WTC11 (cell line): Measurements from ENCODE around the gene ZNF587. TPM values are rescaled to one million over a fixed set of nuclear protein-coding genes. Genes with fewer than 3 reads are reported as not detected.

Source experiments
- ATAC-seq: fragments of 200-7000 bp; cut with Tn5 transposase; 2 replicates; pipeline ENCODE4 v1.10.0; 2021; ENCODE audit warnings: mild to moderate bottlenecking, moderate library complexity
- CTCF ChIA-PET: fragments of 300-600 bp; sonication (Branson Sonifier 250); formaldehyde crosslinking; loops from one replicate; lab custom pipeline; 2021; ENCODE audit warnings: antibody characterized with exemption; lab: Charles Lee
- POLR2A ChIA-PET: fragments of 350-600 bp; sonication (Branson Sonifier 250); formaldehyde crosslinking; loops from one replicate; lab custom pipeline; 2021; ENCODE audit warnings: antibody characterized with exemption; lab: Charles Lee
- DNase-seq: peaks from one replicate; pipeline ENCODE4 v3.0.0; 2021; ENCODE audit warnings: low spot score
- H3K27ac Mint-ChIP-seq: 2 replicates; pipeline ENCODE4 v1.8.0; 2021; ENCODE audit warnings: mixed read lengths
- H3K27me3 Mint-ChIP-seq: 2 replicates; pipeline ENCODE4 v1.8.0; 2021; ENCODE audit warnings: low read depth, mild to moderate bottlenecking, moderate library complexity, mixed read lengths
- H3K36me3 Mint-ChIP-seq: 2 replicates; pipeline ENCODE4 v1.8.0; 2021; ENCODE audit warnings: mixed read lengths
- H3K4me1 Mint-ChIP-seq: 2 replicates; pipeline ENCODE4 v1.8.0; 2022; ENCODE audit warnings: mixed read lengths
- H3K4me3 Mint-ChIP-seq: 2 replicates; pipeline ENCODE4 v1.8.0; 2021; ENCODE audit warnings: mild to moderate bottlenecking, moderate library complexity, mixed read lengths
- H3K9me3 Mint-ChIP-seq: 2 replicates; pipeline ENCODE4 v1.8.0; 2021; ENCODE audit warnings: mixed read lengths
- CREB1 ChIP-seq: sonication (generic); formaldehyde crosslinking; IDR thresholded peaks from 2 replicates; pipeline ENCODE4 v1.8.0; 2023; ENCODE audit warnings: mild to moderate bottlenecking, missing genetic modification reagents
- CREM ChIP-seq: sonication (generic); formaldehyde crosslinking; IDR thresholded peaks from 2 replicates; pipeline ENCODE4 v1.8.1; 2022; ENCODE audit warnings: mild to moderate bottlenecking, missing genetic modification reagents, moderate library complexity
- FOXJ3 ChIP-seq: sonication (generic); formaldehyde crosslinking; IDR thresholded peaks from 2 replicates; pipeline ENCODE4 v1.9.0; 2021; ENCODE audit warnings: missing genetic modification reagents, mild to moderate bottlenecking, borderline replicate concordance
- FOXP1 ChIP-seq: sonication (generic); formaldehyde crosslinking; IDR thresholded peaks from 2 replicates; pipeline ENCODE4 v1.8.0; 2022; ENCODE audit warnings: missing genetic modification reagents, mild to moderate bottlenecking, moderate library complexity, borderline replicate concordance
- GTF2I ChIP-seq: fragments of 250-450 bp; sonication (Bioruptor Pico); conservative IDR thresholded peaks from 2 replicates; pipeline ENCODE4 v1.4.0; 2021; ENCODE audit warnings: mild to moderate bottlenecking
- IRF2 ChIP-seq: sonication (generic); formaldehyde crosslinking; IDR thresholded peaks from 2 replicates; pipeline ENCODE4 v1.8.0; 2022; ENCODE audit warnings: low read depth, missing genetic modification reagents, borderline replicate concordance
- KAT7 ChIP-seq: sonication (generic); formaldehyde crosslinking; IDR thresholded peaks from 2 replicates; pipeline ENCODE4 v1.8.1; 2023; ENCODE audit warnings: missing genetic modification reagents, mild to moderate bottlenecking, borderline replicate concordance
- NR1H2 ChIP-seq: sonication (generic); formaldehyde crosslinking; IDR thresholded peaks from 2 replicates; pipeline ENCODE4 v1.9.0; 2021; ENCODE audit warnings: mild to moderate bottlenecking, moderate library complexity, missing genetic modification reagents
- SP1 ChIP-seq: sonication (generic); formaldehyde crosslinking; conservative IDR thresholded peaks from 2 replicates; pipeline ENCODE4 v1.8.1; 2022; ENCODE audit warnings: missing genetic modification reagents
- ZNF138 ChIP-seq: sonication (generic); formaldehyde crosslinking; conservative IDR thresholded peaks from 2 replicates; pipeline ENCODE4 v1.8.1; 2022; ENCODE audit warnings: mild to moderate bottlenecking, moderate library complexity, missing genetic modification reagents
- ZNF281 ChIP-seq: sonication (generic); formaldehyde crosslinking; IDR thresholded peaks from 2 replicates; pipeline ENCODE4 v1.8.0; 2023; ENCODE audit warnings: mild to moderate bottlenecking, missing genetic modification reagents
- total RNA-seq: library from RNA; stranded (reverse); gene quantifications from 3 replicates; pipeline ENCODE4 v1.2.3, GENCODE V29; 2021
- TF ChIP-seq, protein P1 (sequence below): sonication (generic); formaldehyde crosslinking; conservative IDR thresholded peaks from 2 replicates; pipeline ENCODE4 v1.8.1; 2023; ENCODE audit warnings: mild to moderate bottlenecking, low read depth, missing genetic modification reagents, moderate library complexity
- TF ChIP-seq, protein P2 (sequence below): sonication (generic); formaldehyde crosslinking; IDR thresholded peaks from 2 replicates; pipeline ENCODE4 v1.8.1; 2023; ENCODE audit warnings: mild to moderate bottlenecking, moderate library complexity, missing genetic modification reagents
- TF ChIP-seq, protein P3 (sequence below): sonication (generic); formaldehyde crosslinking; IDR thresholded peaks from 2 replicates; pipeline ENCODE4 v1.8.0; 2022; ENCODE audit warnings: mild to moderate bottlenecking, missing genetic modification reagents
- TF ChIP-seq, protein P4 (sequence below): fragments of 250-450 bp; sonication (Bioruptor Pico); IDR thresholded peaks from 2 replicates; pipeline ENCODE4 v1.9.0; 2021; ENCODE audit warnings: mild to moderate bottlenecking

Gene ZNF587
- total RNA-seq, 1 experiment from 2014 or later = 57.0 TPM

- TF ChIP-seq NR1H2 (CRISPR knock-in tag) = no peak
- 0 out of 2 replicates have a peak, but pooled peaks have one; percentile 59 for TF ChIP-seq CREM (CRISPR knock-in tag)
- 0 out of 2 replicates have a peak, but pooled peaks have one; percentile 44 for TF ChIP-seq KAT7
- TF ChIP-seq FOXP1 (CRISPR knock-in tag) = peak; percentile 70; the same call in 1 of the 2 replicates
- no peak for TF ChIP-seq CREB1 (CRISPR knock-in tag)
- 0 out of 2 replicates have a peak, but pooled peaks have one; percentile 55 for TF ChIP-seq SP1 (CRISPR knock-in tag)
- TF ChIP-seq, protein P1, sequence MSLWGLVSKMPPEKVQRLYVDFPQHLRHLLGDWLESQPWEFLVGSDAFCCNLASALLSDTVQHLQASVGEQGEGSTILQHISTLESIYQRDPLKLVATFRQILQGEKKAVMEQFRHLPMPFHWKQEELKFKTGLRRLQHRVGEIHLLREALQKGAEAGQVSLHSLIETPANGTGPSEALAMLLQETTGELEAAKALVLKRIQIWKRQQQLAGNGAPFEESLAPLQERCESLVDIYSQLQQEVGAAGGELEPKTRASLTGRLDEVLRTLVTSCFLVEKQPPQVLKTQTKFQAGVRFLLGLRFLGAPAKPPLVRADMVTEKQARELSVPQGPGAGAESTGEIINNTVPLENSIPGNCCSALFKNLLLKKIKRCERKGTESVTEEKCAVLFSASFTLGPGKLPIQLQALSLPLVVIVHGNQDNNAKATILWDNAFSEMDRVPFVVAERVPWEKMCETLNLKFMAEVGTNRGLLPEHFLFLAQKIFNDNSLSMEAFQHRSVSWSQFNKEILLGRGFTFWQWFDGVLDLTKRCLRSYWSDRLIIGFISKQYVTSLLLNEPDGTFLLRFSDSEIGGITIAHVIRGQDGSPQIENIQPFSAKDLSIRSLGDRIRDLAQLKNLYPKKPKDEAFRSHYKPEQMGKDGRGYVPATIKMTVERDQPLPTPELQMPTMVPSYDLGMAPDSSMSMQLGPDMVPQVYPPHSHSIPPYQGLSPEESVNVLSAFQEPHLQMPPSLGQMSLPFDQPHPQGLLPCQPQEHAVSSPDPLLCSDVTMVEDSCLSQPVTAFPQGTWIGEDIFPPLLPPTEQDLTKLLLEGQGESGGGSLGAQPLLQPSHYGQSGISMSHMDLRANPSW (CRISPR knock-in tag) = no peak
- TF ChIP-seq, protein P2, sequence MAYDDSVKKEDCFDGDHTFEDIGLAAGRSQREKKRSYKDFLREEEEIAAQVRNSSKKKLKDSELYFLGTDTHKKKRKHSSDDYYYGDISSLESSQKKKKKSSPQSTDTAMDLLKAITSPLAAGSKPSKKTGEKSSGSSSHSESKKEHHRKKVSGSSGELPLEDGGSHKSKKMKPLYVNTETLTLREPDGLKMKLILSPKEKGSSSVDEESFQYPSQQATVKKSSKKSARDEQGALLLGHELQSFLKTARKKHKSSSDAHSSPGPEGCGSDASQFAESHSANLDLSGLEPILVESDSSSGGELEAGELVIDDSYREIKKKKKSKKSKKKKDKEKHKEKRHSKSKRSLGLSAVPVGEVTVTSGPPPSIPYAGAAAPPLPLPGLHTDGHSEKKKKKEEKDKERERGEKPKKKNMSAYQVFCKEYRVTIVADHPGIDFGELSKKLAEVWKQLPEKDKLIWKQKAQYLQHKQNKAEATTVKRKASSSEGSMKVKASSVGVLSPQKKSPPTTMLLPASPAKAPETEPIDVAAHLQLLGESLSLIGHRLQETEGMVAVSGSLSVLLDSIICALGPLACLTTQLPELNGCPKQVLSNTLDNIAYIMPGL = peak; percentile 49; the same call in 1 of the 2 replicates
- TF ChIP-seq ZNF281 (CRISPR knock-in tag) = no peak
These were observed 35.0 kb upstream of the ZNF587 start, which contains the start of gene ZNF552 (continued) for GRCh38 chr19:57814505-57815246.

- H3K27ac Mint-ChIP-seq = peak overlapping the region; percentile 92
- H3K9me3 Mint-ChIP-seq = no peaks in the 10 kb centered on the region
- H3K36me3 Mint-ChIP-seq = peaks cover 22% of the 10 kb centered on the region
- peaks cover 44% of the 10 kb centered on the region for H3K4me1 Mint-ChIP-seq
- ChIA-PET CTCF (interaction anchor here (0.6 to 1.3 kb wide), 6 partner anchors 11 to 69 kb away, joined by 3 to 10 read pairs (median 6); partner anchors contain the start of genes ZNF586, ZNF587B and ZNF776), POLR2A (interaction anchor here (0.6 to 1.4 kb wide), 11 partner anchors 11 to 230 kb away, joined by 3 to 11 read pairs (median 6); partner anchors contain the start of genes ZNF154, ZNF551, ZNF586 and ZNF587)
- no peak for TF ChIP-seq NR1H2 (CRISPR knock-in tag)
- TF ChIP-seq ZNF138 (CRISPR knock-in tag) = no peak
- no peak for TF ChIP-seq GTF2I
- TF ChIP-seq, protein P3, sequence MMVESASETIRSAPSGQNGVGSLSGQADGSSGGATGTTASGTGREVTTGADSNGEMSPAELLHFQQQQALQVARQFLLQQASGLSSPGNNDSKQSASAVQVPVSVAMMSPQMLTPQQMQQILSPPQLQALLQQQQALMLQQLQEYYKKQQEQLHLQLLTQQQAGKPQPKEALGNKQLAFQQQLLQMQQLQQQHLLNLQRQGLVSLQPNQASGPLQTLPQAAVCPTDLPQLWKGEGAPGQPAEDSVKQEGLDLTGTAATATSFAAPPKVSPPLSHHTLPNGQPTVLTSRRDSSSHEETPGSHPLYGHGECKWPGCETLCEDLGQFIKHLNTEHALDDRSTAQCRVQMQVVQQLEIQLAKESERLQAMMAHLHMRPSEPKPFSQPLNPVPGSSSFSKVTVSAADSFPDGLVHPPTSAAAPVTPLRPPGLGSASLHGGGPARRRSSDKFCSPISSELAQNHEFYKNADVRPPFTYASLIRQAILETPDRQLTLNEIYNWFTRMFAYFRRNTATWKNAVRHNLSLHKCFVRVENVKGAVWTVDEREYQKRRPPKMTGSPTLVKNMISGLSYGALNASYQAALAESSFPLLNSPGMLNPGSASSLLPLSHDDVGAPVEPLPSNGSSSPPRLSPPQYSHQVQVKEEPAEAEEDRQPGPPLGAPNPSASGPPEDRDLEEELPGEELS (CRISPR knock-in tag) = no peak
- TF ChIP-seq, protein P4, sequence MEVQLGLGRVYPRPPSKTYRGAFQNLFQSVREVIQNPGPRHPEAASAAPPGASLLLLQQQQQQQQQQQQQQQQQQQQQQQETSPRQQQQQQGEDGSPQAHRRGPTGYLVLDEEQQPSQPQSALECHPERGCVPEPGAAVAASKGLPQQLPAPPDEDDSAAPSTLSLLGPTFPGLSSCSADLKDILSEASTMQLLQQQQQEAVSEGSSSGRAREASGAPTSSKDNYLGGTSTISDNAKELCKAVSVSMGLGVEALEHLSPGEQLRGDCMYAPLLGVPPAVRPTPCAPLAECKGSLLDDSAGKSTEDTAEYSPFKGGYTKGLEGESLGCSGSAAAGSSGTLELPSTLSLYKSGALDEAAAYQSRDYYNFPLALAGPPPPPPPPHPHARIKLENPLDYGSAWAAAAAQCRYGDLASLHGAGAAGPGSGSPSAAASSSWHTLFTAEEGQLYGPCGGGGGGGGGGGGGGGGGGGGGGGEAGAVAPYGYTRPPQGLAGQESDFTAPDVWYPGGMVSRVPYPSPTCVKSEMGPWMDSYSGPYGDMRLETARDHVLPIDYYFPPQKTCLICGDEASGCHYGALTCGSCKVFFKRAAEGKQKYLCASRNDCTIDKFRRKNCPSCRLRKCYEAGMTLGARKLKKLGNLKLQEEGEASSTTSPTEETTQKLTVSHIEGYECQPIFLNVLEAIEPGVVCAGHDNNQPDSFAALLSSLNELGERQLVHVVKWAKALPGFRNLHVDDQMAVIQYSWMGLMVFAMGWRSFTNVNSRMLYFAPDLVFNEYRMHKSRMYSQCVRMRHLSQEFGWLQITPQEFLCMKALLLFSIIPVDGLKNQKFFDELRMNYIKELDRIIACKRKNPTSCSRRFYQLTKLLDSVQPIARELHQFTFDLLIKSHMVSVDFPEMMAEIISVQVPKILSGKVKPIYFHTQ (CRISPR knock-in tag) = no peak
- TF ChIP-seq FOXJ3 (CRISPR knock-in tag) = no peak
- TF ChIP-seq, protein P2 = no peak
- TF ChIP-seq IRF2 (CRISPR knock-in tag) = no peak
- no peak for ATAC-seq
- no peak for DNase-seq
- H3K27me3 Mint-ChIP-seq = no peaks in the 10 kb centered on the region
- H3K4me3 Mint-ChIP-seq = peak overlapping the region; percentile 96
These were observed 34.2 kb upstream of the ZNF587 start for GRCh38 chr19:57815247-57816075.
